Cardiac fibroblast (primary cell): ENCODE results near the gene ZNF736.
A peak's percentile ranks its signal among the peaks of the same experiment; 100 is the strongest.
"Not testable (repeated sequence)": the region's sequence is repeated elsewhere in the genome, so short reads cannot be mapped to it uniquely, and the experiment has no call there.

Source experiments
- DNase-seq, 2 donors: peaks; one replicate each; pipeline versions ENCODE4 v3.0.0 to v3.0.0-alpha.2; 2010; ENCODE audit warnings: low read depth in 2 of 2
- H3K4me3 ChIP-seq, 2 donors: replicated peaks in 1 of 2; 1 replicate in 1 of 2; 2 replicates in 1 of 2; pipeline ENCODE4 v1.5.1; 2011; ENCODE audit warnings: low read depth in 2 of 2, low read length in 2 of 2, mild to moderate bottlenecking in 2 of 2, moderate library complexity in 1 of 2
- TF ChIP-seq, protein P1 (sequence below): IDR thresholded peaks from one replicate; pipeline ENCODE4 v1.5.1; 2011; ENCODE audit warnings: low read depth, mild to moderate bottlenecking, low read length, inconsistent platforms

Gene ZNF736

DNA sequence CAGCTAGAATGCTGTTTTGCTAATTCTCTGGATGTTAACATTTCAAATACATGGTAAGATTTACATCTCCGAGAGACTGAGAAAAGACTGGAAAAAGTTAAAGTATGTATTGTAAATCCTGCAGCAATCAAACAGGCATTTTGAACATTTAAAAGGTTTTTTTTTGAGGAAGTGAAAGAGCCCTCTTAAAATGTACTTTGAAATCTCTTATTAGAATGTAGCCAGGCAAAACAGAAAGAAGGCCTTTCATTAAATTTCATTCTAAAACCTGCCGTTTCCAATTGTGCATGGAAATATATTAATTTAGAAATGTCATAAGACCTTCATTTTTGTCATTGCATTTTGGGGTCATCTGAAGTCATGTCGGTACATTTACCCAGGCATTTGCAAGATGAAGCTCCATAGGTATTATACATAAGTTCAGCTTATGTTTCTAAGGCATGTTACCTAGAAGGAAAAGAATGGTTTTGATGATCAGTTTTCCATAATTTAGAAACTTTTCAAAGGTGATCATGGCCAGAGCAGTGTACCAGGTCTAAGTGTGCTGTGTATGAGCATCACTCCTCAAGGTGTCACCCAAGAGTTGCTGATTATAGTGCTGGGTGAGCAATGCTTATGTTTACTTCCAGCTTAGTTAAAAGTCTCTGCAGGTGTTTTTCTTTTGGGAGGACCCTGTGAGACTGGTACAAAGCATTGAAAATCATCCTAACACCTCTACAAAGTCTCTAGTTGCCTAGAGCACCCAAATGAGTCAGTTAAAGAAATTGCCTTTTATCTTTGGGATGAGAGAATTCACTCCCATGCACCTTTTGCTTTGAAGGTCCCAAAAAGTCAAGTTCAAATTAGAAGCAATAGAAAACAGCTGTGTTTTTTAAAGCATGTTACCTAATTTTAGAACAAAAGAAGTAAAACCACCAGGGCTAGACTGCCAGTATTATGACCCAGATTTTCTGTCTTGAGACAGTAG lies 7.1 kb downstream of the ZNF736 start:
- TF ChIP-seq, protein P1, sequence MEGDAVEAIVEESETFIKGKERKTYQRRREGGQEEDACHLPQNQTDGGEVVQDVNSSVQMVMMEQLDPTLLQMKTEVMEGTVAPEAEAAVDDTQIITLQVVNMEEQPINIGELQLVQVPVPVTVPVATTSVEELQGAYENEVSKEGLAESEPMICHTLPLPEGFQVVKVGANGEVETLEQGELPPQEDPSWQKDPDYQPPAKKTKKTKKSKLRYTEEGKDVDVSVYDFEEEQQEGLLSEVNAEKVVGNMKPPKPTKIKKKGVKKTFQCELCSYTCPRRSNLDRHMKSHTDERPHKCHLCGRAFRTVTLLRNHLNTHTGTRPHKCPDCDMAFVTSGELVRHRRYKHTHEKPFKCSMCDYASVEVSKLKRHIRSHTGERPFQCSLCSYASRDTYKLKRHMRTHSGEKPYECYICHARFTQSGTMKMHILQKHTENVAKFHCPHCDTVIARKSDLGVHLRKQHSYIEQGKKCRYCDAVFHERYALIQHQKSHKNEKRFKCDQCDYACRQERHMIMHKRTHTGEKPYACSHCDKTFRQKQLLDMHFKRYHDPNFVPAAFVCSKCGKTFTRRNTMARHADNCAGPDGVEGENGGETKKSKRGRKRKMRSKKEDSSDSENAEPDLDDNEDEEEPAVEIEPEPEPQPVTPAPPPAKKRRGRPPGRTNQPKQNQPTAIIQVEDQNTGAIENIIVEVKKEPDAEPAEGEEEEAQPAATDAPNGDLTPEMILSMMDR: no peak

DNA sequence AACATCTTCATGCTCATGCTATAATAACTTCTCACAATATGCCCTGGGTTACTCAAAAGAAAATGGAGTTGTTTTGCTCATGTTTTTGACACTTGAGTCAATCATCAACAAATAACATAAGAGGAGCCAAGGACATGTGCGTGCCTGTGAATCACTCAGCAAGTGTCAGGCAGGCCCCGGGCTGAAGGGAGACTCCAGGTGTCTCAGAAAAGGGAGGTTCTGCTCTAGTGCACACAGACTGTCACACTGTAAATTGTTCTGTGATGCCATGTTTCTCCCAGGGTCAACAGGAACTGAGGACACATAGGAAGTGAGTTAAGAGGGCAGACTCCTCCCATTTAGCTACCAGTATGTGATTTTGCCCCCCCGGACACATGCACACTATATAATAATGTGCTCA lies 10.4 kb downstream of the ZNF736 start:
- DNase-seq, H3K4me3 ChIP-seq: not testable (repeated sequence)

More for the DNA sequence above, 7.1 kb downstream of the ZNF736 start:
- H3K4me3 ChIP-seq: no peak overlapping the region
- peak in 1 of 2 donors; percentile 10 for DNase-seq

DNA sequence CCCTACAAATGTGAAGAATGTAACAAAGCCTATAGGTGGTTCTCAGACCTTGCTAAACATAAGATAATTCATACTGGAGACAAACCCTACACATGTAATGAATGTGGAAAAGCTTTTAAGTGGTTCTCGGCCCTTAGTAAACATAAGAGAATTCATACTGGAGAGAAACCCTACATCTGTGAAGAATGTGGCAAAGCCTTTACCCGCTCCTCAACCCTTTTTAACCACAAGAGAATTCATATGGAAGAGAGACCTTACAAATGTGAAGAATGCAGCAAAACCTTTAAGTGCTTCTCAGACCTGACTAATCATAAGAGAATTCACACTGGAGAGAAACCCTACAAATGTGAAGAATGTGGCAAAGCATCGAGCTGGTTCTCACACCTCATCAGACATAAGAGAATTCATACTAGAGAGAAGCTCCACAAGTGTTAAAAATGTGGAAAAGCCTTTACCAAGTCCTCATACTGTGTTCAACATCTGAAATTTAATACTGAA lies 35.0 kb downstream of the ZNF736 start:
- H3K4me3 ChIP-seq: not testable (repeated sequence)
- DNase-seq: peak in 1 of 2 donors; percentile 3

DNA sequence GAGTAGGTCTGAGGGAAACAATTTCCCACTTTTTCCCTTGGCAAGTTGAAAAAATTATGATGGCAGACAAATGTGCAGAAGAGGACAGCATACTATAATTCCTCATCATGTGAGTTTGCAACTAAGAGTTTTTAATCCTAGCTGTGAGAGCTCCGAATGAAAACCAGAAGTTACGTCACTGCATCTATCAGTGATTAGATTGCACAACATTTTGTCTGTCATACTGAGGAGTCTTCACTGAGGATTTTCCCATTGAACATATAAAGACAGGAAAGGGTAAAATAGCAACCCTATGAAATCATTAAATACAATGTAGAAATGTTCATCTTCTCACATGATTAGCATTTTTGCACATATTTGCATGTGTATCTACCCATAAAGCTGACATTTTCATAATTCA lies 45.8 kb downstream of the ZNF736 start:
- no peak for DNase-seq
- H3K4me3 ChIP-seq: no peak overlapping the region
- TF ChIP-seq, protein P1: no peak

DNA sequence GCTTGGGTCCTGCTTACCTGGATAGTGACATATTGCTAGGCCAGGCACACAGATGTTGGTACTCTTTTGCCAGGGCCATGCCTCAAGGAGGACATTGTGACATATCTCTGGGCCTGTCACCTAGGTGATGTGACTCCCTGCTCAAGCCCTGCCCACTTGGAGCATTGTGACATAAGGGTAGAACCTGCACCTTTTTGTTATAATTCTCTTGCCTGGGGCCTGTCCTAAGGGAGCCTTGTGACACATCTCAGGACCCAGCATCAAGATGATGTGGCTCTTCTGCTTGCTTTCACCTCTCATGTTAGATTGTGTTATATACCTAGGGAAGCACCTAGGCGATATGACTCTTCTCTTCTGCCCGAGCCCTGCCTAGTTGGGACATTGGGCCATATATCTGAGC lies 57.4 kb downstream of the ZNF736 start:
- TF ChIP-seq, protein P1: no peak
- no peak for DNase-seq
- H3K4me3 ChIP-seq: no peak overlapping the region

DNA sequence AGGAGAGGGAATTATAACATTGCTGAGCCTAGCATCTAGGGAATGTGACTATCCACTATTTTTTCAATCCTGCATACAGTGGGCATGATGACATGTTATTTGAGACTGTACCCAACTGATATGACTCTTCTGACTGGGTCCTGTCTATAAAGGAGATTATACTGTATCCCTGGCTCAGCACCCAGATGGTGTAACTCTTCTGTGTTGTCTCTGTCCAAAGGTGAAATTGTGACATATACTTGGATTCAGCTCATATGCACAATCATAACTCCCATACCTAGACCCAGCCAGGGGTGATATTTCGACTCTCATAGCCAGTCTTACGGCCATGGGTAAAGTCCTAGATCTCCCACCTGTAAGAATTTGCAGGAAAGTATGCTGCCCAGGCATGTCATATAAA lies 59.3 kb downstream of the ZNF736 start:
- TF ChIP-seq, protein P1: no peak
- DNase-seq: no peak
- H3K4me3 ChIP-seq: no peak overlapping the region

DNA sequence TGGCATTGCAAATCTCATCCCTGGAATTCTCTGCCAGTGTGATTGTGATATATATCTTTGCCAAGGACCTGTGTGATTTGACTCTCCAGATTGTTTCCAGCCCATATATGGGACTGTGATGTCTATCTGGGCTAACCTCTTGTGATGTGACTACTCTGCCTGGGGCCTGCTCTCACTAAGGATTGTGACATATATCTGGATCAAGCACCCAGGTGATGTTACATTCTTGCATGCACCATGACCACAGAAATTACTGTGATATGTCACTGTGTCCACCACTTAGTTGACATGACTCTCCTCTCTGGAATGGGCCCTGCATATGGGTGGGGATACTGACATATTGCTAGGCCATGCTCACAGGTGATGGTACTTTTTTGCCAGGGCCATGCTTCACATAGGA lies 86.6 kb downstream of the ZNF736 start:
- H3K4me3 ChIP-seq: no peak overlapping the region
- no peak for DNase-seq
- TF ChIP-seq, protein P1: no peak
